Uterus (tissue), 2 donors: ENCODE measurements around the gene AFDN.

Source experiments
- POLR2A ChIP-seq, 2 donors: fragments of 450-650 bp; IDR thresholded peaks; one replicate each; pipeline ENCODE4 v1.6.1; 2016; ENCODE audit warnings: antibody characterized with exemption in 2 of 2, mild to moderate bottlenecking in 1 of 2, moderate library complexity in 1 of 2
- TF ChIP-seq, protein P1 (sequence below), 4 experiments: fragments of 200-600 bp in 2 of 4; fragments of 450-650 bp in 2 of 4; sonication (generic) in 2 of 4; IDR thresholded peaks; one replicate each; pipeline ENCODE4 v1.5.1; 2016 to 2019; ENCODE audit warnings: antibody characterized with exemption in 4 of 4, mild to moderate bottlenecking in 2 of 4, moderate library complexity in 1 of 4

DNA sequence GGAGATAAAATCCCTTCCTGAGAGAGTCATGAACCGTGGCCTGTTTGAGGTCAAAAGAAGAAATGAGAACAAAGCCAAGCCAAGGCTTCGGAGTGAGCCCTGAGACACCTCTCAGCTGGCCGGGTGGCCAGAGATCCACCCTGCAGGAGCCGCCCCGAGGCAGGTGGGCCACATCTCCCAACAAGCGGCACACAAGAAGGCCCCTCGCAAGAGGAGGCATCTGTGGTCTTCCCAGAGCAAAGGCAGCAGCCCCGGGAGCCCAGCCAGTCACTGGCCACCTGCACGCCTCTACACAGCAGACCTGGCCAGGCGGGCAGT is 30.9 kb upstream of the AFDN start:
- TF ChIP-seq, protein P1, sequence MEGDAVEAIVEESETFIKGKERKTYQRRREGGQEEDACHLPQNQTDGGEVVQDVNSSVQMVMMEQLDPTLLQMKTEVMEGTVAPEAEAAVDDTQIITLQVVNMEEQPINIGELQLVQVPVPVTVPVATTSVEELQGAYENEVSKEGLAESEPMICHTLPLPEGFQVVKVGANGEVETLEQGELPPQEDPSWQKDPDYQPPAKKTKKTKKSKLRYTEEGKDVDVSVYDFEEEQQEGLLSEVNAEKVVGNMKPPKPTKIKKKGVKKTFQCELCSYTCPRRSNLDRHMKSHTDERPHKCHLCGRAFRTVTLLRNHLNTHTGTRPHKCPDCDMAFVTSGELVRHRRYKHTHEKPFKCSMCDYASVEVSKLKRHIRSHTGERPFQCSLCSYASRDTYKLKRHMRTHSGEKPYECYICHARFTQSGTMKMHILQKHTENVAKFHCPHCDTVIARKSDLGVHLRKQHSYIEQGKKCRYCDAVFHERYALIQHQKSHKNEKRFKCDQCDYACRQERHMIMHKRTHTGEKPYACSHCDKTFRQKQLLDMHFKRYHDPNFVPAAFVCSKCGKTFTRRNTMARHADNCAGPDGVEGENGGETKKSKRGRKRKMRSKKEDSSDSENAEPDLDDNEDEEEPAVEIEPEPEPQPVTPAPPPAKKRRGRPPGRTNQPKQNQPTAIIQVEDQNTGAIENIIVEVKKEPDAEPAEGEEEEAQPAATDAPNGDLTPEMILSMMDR (IDR thresholded peaks at IDR 0.05), result no peak
- no peak for TF ChIP-seq POLR2A (IDR thresholded peaks at IDR 0.05)
